HG03064 (cell line): Measurements from ENCODE around the gene CCDC149.

Experiments used
- ATAC-seq: cut with Tn5 transposase; IDR thresholded peaks from one replicate; pipeline ENCODE4 v1.9.1; 2021; ENCODE audit warnings: low read depth; ENCODE audit not compliant: unreplicated experiment

Gene CCDC149

GRCh38 chr4:24806206-24806990 is 106.4 kb downstream of the CCDC149 start:
- no peak for ATAC-seq

DNA sequence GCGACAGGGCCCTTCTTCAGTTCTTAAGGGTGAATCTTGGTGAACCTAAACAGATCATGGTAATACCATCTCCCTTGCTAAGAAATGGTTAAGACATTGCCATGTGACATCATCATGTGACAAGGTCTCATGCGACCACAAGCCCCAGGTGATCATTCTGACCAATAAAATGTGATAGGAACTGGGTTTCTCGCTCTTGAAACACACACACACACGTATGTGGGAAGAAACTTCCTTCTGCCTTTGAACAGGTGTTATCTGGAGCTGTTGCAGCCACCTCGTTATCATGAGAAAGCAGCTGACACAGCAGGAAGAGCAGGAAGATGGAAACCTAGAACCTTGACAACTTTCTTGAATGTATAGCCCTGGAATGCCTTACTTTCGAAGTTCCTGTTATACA is 107.3 kb downstream of the CCDC149 start:
- ATAC-seq: no peak

- no peak for ATAC-seq
These were observed 107.8 kb downstream of the CCDC149 start for GRCh38 chr4:24805067-24805466.

- no peak for ATAC-seq
These were observed 110.2 kb downstream of the CCDC149 start for GRCh38 chr4:24802648-24803047.

- no peak for ATAC-seq
These were observed 111.5 kb downstream of the CCDC149 start for GRCh38 chr4:24801136-24801855.

DNA sequence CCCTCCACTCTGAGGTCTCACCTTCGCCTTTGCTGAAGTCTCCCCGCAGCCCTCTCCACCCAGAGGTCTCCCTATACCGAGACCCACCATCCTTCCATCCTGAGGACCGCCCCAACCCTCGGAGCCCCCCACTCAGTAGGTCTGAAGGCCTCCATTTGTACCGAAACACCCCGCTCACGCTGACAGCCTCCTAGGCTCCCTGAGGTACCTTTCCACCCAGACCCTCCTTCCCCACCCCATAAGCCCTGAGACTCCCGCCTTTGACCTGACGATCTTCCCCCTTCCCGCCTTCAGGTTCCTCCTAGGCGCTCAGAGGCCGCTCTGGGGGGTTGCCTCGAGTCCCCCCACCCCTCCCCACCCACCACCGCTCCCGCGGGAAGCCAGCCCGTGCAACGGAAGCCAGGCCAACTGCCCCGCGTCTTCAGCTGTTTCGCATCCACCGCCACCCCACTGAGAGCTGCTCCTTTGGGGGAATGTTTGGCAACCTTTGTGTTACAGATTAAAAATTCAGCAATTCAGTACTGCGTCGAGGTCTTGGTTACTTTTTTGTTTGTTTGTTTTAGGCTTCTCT is 112.4 kb downstream of the CCDC149 start:
- ATAC-seq: no peak

- ATAC-seq: no peak
These were observed 113.1 kb downstream of the CCDC149 start for GRCh38 chr4:24799544-24800324.

GRCh38 chr4:24799196-24799543 is 113.7 kb downstream of the CCDC149 start:
- ATAC-seq: no peak

GRCh38 chr4:24798036-24798610 is 114.7 kb downstream of the CCDC149 start:
- no peak for ATAC-seq

DNA sequence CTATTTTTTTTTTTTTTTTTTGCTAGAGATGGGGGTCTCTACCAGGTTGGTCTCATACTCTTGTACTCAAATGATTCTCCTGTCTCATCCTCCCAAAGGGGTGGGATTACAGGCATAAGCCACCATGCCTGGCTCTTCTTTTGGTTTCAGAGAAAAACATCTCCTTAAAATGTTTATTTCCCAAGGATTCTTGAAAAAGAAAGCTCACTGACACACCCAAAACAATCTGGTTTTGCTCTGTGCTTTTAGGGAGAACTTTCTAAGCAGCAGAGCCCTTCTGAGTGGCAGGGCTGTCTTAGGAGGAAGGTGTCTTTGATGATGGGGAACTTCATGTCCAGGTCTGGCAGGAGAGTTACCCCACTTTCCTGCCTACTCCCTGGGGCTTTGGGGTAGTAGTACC is 116.2 kb downstream of the CCDC149 start:
- no peak for ATAC-seq

GRCh38 chr4:24795666-24796381 is 117.0 kb downstream of the CCDC149 start:
- ATAC-seq: no peak

DNA sequence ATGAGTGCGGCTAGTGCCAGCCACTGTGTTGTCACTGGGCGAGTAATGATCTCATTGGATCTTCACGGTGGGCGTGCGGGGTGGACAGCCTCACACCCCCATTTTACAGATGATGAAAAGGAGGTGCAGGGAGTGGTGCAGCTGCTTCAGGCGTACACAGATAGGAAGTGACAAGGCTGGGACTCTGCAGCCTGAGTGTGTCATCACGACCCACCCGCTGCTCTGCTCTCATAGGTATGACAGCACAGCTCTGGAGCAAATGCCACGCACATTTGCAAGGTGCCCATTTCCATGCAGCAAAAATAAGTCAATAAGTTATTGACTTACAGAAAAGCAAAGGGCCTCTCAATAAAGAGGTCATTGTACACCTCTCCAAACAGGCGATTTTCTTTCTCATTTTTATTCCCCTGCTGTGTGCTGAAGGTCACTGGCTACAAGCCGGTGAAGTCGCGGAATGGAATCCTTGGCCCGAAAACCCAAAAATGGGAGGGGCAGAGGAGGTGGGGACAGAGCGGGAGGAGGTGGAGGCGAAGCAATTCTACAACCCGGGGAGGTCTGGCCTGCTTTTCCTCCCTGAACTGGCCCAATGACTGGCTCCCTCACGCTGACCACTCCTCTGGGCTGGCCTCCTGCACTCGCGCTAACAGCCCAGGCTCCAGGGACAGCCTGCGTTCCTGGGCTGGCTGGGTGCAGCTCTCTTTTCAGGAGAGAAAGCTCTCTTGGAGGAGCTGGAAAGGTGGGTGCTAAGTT is 117.8 kb downstream of the CCDC149 start, which contains the start of gene SOD3:
Gene SOD3 (plus strand): TSS at position 658 of the 750 bp plus-strand sequence. CDS start 3,949 bp downstream, outside the sequence.
- ATAC-seq: no peak

GRCh38 chr4:24794480-24794879 is 118.4 kb downstream of the CCDC149 start:
- no peak for ATAC-seq

- ATAC-seq: no peak
These were observed 118.8 kb downstream of the CCDC149 start for GRCh38 chr4:24794051-24794450.

DNA sequence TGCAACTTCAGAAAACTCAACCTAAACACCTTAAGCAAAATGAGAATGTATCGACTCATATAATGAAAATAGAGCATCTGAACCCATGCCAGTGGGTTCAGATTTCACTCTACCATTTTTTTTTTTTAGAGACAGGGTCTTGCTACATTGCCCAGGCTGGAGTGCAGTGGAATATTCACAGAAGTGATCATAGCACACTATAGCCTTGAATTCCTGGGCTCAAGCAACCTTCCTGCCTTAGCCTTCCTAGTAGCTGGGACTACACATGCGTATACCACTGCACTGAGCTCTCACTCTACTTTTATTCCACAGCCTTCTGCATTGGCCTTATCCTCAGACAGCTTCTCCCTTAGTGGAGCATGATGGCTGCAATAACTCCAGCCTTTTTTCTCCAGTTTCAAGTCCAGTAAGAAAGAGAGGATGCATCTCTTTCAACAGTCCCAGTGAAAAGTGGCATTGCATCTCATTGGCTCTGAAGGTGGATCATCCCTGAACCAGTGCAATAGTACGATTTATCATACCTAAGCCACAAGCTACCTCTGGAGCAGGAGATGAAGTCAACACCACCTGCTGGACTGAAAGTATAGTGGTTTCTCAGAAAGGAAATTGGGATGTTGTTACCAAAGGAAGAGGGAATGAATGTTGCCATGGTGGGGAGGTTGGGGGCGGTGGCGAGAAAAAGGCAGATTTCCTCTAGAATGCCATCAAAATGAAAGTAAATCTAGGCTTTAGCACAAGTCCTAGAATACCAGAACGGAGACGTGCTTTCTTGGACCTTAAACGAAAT is 119.4 kb downstream of the CCDC149 start:
- ATAC-seq: no peak

DNA sequence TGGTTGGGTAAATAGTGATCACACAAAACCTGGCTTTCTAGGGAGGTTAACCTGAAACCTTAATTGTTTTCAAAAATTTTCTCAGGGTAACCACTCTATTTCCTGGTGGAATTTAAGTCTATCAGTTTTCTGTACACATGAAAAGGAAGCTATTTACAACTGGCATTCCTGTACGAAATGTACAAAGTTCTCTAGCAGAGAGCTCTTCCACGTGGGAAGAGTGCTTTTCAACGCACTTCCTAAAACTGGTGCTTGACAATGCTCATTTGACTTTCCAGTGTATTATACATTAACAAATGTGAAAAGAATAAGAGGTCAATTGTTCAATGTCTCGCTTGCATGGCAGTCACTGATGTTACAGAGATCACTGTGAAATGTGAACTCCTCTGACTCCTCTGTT is 120.3 kb downstream of the CCDC149 start:
- no peak for ATAC-seq

- no peak for ATAC-seq
These were observed 121.8 kb downstream of the CCDC149 start for GRCh38 chr4:24791043-24791442.

DNA sequence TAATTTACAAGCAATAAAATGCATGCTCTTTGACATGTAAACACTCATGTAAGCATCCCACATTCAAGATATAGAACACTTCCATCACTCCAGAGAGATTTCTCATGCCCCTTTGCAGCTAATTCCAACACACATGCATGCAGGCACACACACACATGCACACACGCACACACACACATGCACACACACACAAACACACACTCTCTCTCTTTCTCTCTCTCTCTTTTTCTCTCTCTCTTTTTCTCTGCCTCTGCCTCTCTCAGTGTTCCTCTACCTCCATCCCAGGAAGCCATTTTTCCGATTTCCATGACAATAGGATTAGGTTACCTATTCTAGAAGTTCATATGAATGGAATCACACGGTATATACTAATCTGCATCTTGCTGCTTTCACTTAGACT is 129.3 kb downstream of the CCDC149 start:
- no peak for ATAC-seq
